HEK293 (cell line): ENCODE results near the gene IP6K3.

Experiments used
- CTCF ChIA-PET: fragments of 350-600 bp; formaldehyde crosslinking; extraction: SDS; loops from one replicate; lab custom pipeline; 2021; ENCODE audit warnings: antibody characterized with exemption; lab: Yijun Ruan, JAX
- POLR2A ChIA-PET: fragments of 300-600 bp; formaldehyde crosslinking; extraction: SDS; loops from one replicate; lab custom pipeline; 2020; ENCODE audit warnings: antibody characterized with exemption, inconsistent platforms; lab: Yijun Ruan, JAX
- H3K27ac ChIP-seq: fragments of 200-500 bp; sonication (Bioruptor generic); 2 replicates; pipeline ENCODE4 v1.5.1; 2014; ENCODE audit warnings: low read depth, low read length, control low read depth, inconsistent platforms; ENCODE audit errors: extremely low read depth
- H3K36me3 ChIP-seq, 2 experiments: fragments of 200-500 bp in 1 of 2; sonication (Bioruptor generic) in 1 of 2; 1 replicate in 1 of 2; 2 replicates in 1 of 2; pipeline ENCODE4 v1.5.1; 2014 to 2017; ENCODE audit warnings: inconsistent platforms in 2 of 2, low read length in 2 of 2; ENCODE audit not compliant: control insufficient read depth in 2 of 2, insufficient read depth in 1 of 2
- H3K4me1 ChIP-seq: fragments of 200-500 bp; sonication (Bioruptor generic); 2 replicates; pipeline ENCODE4 v1.5.1; 2014; ENCODE audit warnings: mild to moderate bottlenecking, low read length, inconsistent platforms; ENCODE audit not compliant: control insufficient read depth, insufficient read depth
- H3K4me3 ChIP-seq: 2 replicates; pipeline ENCODE4 v1.5.1; 2011; ENCODE audit warnings: low read depth, mild to moderate bottlenecking, control low read depth, low read length, moderate library complexity
- H3K9me3 ChIP-seq: fragments of 200-500 bp; sonication (Bioruptor generic); 2 replicates; pipeline ENCODE4 v1.5.1; 2014; ENCODE audit warnings: low read depth, low read length, inconsistent platforms; ENCODE audit not compliant: control insufficient read depth, insufficient read depth
- INSM2 ChIP-seq: fragments of 450-650 bp; formaldehyde crosslinking; IDR thresholded peaks from 2 replicates; pipeline ENCODE4 v1.5.1; 2016; ENCODE audit warnings: missing biosample characterization, missing genetic modification characterization
- KLF8 ChIP-seq: fragments of 450-650 bp; formaldehyde crosslinking; IDR thresholded peaks from 2 replicates; pipeline ENCODE4 v1.5.1; 2016; ENCODE audit warnings: missing biosample characterization, missing genetic modification characterization
- KLF9 ChIP-seq: fragments of 450-650 bp; formaldehyde crosslinking; IDR thresholded peaks from 2 replicates; pipeline ENCODE4 v1.5.1; 2016; ENCODE audit warnings: missing biosample characterization, missing genetic modification characterization, low read depth
- PATZ1 ChIP-seq: fragments of 450-650 bp; formaldehyde crosslinking; IDR thresholded peaks from 2 replicates; pipeline ENCODE4 v1.5.1; 2016; ENCODE audit warnings: missing biosample characterization, missing genetic modification characterization
- PRDM4 ChIP-seq: fragments of 450-650 bp; formaldehyde crosslinking; IDR thresholded peaks from 2 replicates; pipeline ENCODE4 v1.5.1; 2017; ENCODE audit warnings: missing biosample characterization, missing genetic modification characterization
- RBAK ChIP-seq: fragments of 450-650 bp; formaldehyde crosslinking; IDR thresholded peaks from 2 replicates; pipeline ENCODE4 v1.5.1; 2016; ENCODE audit warnings: missing biosample characterization, missing genetic modification characterization
- WT1 ChIP-seq: fragments of 450-650 bp; formaldehyde crosslinking; IDR thresholded peaks from 2 replicates; pipeline ENCODE4 v1.5.1; 2016; ENCODE audit warnings: missing biosample characterization, missing genetic modification characterization
- ZBTB1 ChIP-seq: fragments of 450-650 bp; formaldehyde crosslinking; IDR thresholded peaks from 2 replicates; pipeline ENCODE4 v1.5.1; 2016; ENCODE audit warnings: missing biosample characterization, missing genetic modification characterization
- ZBTB20 ChIP-seq: fragments of 450-650 bp; formaldehyde crosslinking; IDR thresholded peaks from 2 replicates; pipeline ENCODE4 v1.5.1; 2016; ENCODE audit warnings: missing biosample characterization, missing genetic modification characterization
- ZBTB6 ChIP-seq: fragments of 450-650 bp; formaldehyde crosslinking; IDR thresholded peaks from 2 replicates; pipeline ENCODE4 v1.5.1; 2017; ENCODE audit warnings: missing biosample characterization, missing genetic modification characterization
- ZNF140 ChIP-seq: fragments of 450-650 bp; formaldehyde crosslinking; IDR thresholded peaks from 2 replicates; pipeline ENCODE4 v1.5.1; 2016; ENCODE audit warnings: missing biosample characterization, missing genetic modification characterization
- ZNF175 ChIP-seq: fragments of 450-650 bp; formaldehyde crosslinking; IDR thresholded peaks from 2 replicates; pipeline ENCODE4 v1.5.1; 2016; ENCODE audit warnings: missing biosample characterization, missing genetic modification characterization
- ZNF221 ChIP-seq: fragments of 450-650 bp; formaldehyde crosslinking; IDR thresholded peaks from 2 replicates; pipeline ENCODE4 v1.5.1; 2017; ENCODE audit warnings: missing biosample characterization, missing genetic modification characterization, borderline replicate concordance
- ZNF302 ChIP-seq: fragments of 450-650 bp; formaldehyde crosslinking; IDR thresholded peaks from 2 replicates; pipeline ENCODE4 v1.5.1; 2016; ENCODE audit warnings: missing biosample characterization, missing genetic modification characterization, low read depth
- ZNF341 ChIP-seq: fragments of 450-650 bp; formaldehyde crosslinking; IDR thresholded peaks from 2 replicates; pipeline ENCODE4; 2016; ENCODE audit warnings: low read depth, missing biosample characterization, missing genetic modification characterization
- ZNF350 ChIP-seq: fragments of 450-650 bp; formaldehyde crosslinking; IDR thresholded peaks from 2 replicates; pipeline ENCODE4 v1.5.0; 2017; ENCODE audit warnings: missing biosample characterization, mild to moderate bottlenecking, missing genetic modification characterization
- ZNF37A ChIP-seq: fragments of 450-650 bp; IDR thresholded peaks from 2 replicates; pipeline ENCODE4 v1.5.1; 2018; ENCODE audit warnings: missing biosample characterization, missing genetic modification characterization
- ZNF473 ChIP-seq: fragments of 450-650 bp; formaldehyde crosslinking; IDR thresholded peaks from 2 replicates; pipeline ENCODE4 v1.5.1; 2017; ENCODE audit warnings: missing biosample characterization, missing genetic modification characterization
- ZNF513 ChIP-seq: fragments of 450-650 bp; IDR thresholded peaks from 2 replicates; pipeline ENCODE4 v1.5.1; 2018; ENCODE audit warnings: missing biosample characterization, missing genetic modification characterization
- ZNF555 ChIP-seq: fragments of 450-650 bp; formaldehyde crosslinking; conservative IDR thresholded peaks from 2 replicates; pipeline ENCODE4 v1.5.1; 2017; ENCODE audit warnings: missing biosample characterization, mild to moderate bottlenecking, missing genetic modification characterization, inconsistent platforms
- ZNF558 ChIP-seq: fragments of 450-650 bp; formaldehyde crosslinking; IDR thresholded peaks from 2 replicates; pipeline ENCODE4 v1.5.1; 2016; ENCODE audit warnings: missing biosample characterization, missing genetic modification characterization
- ZNF561 ChIP-seq: fragments of 450-650 bp; IDR thresholded peaks from 2 replicates; pipeline ENCODE4 v1.5.1; 2018; ENCODE audit warnings: missing biosample characterization, missing genetic modification characterization, borderline replicate concordance
- ZNF571 ChIP-seq: fragments of 450-650 bp; formaldehyde crosslinking; IDR thresholded peaks from 2 replicates; pipeline ENCODE4 v1.5.0; 2017; ENCODE audit warnings: missing biosample characterization, missing genetic modification characterization
- ZNF629 ChIP-seq: fragments of 450-650 bp; formaldehyde crosslinking; IDR thresholded peaks from 2 replicates; pipeline ENCODE4 v1.5.1; 2017; ENCODE audit warnings: missing biosample characterization, missing genetic modification characterization
- ZNF777 ChIP-seq: fragments of 450-650 bp; formaldehyde crosslinking; IDR thresholded peaks from 2 replicates; pipeline ENCODE4 v1.5.1; 2017; ENCODE audit warnings: missing biosample characterization, missing genetic modification characterization, borderline replicate concordance
- ZNF843 ChIP-seq: fragments of 450-650 bp; formaldehyde crosslinking; IDR thresholded peaks from 2 replicates; pipeline ENCODE4 v1.5.1; 2016; ENCODE audit warnings: missing biosample characterization, missing genetic modification characterization

Gene IP6K3

GRCh38 chr6:33727932-33728331 is 18.8 kb downstream of the IP6K3 start:
- Histone ChIP-seq H3K27ac (no peak overlapping the region), H3K4me3 (no peak overlapping the region), H3K4me1 (no peaks in the 10 kb centered on the region), H3K9me3 (no peaks in the 10 kb centered on the region), H3K36me3 (no peaks in the 10 kb centered on the region)
- TF ChIP-seq RBAK (no peak), ZNF558 (tag by site-specific recombination) (no peak), ZNF302 (no peak), ZBTB20 (tag by site-specific recombination) (no peak), ZNF473 (tag by site-specific recombination) (no peak), ZNF843 (no peak), ZBTB6 (no peak), ZNF561 (tag by site-specific recombination) (no peak), ZNF571 (tag by site-specific recombination) (no peak), KLF8 (tag by site-specific recombination) (no peak), ZNF140 (tag by site-specific recombination) (no peak)
- POLR2A ChIA-PET, result interaction anchor here (0.6 kb wide), 1 partner anchor 241 kb away, joined by 5 read pairs; no protein-coding TSS in a partner anchor
- CTCF ChIA-PET, result interaction anchor here (1.0 to 4.2 kb wide), 2 partner anchors 16 to 43 kb away, joined by 3 to 27 read pairs; no protein-coding TSS in a partner anchor

- CTCF ChIA-PET, result interaction anchor here (0.7 to 1.4 kb wide), 2 partner anchors 16 to 147 kb away, joined by 3 read pairs; partner anchors contain the start of genes BAK1 and UQCC2
- POLR2A ChIA-PET, result no interaction called here
- H3K27ac ChIP-seq, result no peak overlapping the region
Observed at GRCh38 chr6:33727126-33727525, 19.6 kb downstream of the IP6K3 start.

More at GRCh38 chr6:33727126-33727525, 19.6 kb downstream of the IP6K3 start:
- H3K4me1 ChIP-seq, result no peaks in the 10 kb centered on the region
- no peaks in the 10 kb centered on the region for H3K9me3 ChIP-seq
- H3K36me3 ChIP-seq, result no peaks in the 10 kb centered on the region
- no peak overlapping the region for H3K4me3 ChIP-seq
- TF ChIP-seq ZNF37A (tag by site-specific recombination) (no peak), KLF9 (tag by site-specific recombination) (no peak), WT1 (no peak), INSM2 (no peak), ZNF350 (tag by site-specific recombination) (no peak), ZBTB1 (tag by site-specific recombination) (no peak), ZNF555 (tag by site-specific recombination) (no peak), ZNF175 (no peak), ZNF777 (tag by site-specific recombination) (no peak), PRDM4 (tag by site-specific recombination) (no peak), ZNF221 (tag by site-specific recombination) (no peak), ZNF629 (tag by site-specific recombination) (no peak), PATZ1 (tag by site-specific recombination) (no peak), ZNF513 (tag by site-specific recombination) (no peak), ZNF341 (tag by site-specific recombination) (no peak)
- TF ChIP-seq, all 188 proteins: peak for 0
